DMS79 (cell line): ENCODE results near the gene TTC27.
"Not testable (repeated sequence)": the region's sequence is repeated elsewhere in the genome, so short reads cannot be mapped to it uniquely, and the experiment has no call there.

ENCODE experiments used
- DNase-seq: peaks from one replicate; lab custom pipeline; 2025; lab: John Stamatoyannopoulos, UW

The TTC27 gene

GRCh38 chr2:32719933-32720716, 92.3 kb downstream of the TTC27 start:
- no peak for DNase-seq

GRCh38 chr2:32720771-32721170, 92.9 kb downstream of the TTC27 start:
- DNase-seq = no peak

GRCh38 chr2:32721376-32721775, 93.5 kb downstream of the TTC27 start:
- DNase-seq = no peak

GRCh38 chr2:32723467-32724079, 95.7 kb downstream of the TTC27 start:
- no peak for DNase-seq

- DNase-seq = not testable (repeated sequence)
Observed at GRCh38 chr2:32726678-32727077, 98.8 kb downstream of the TTC27 start.

- no peak for DNase-seq
Observed at GRCh38 chr2:32727157-32727556, 99.3 kb downstream of the TTC27 start.

GRCh38 chr2:32730958-32731357, 103.1 kb downstream of the TTC27 start:
- DNase-seq = not testable (repeated sequence)

GRCh38 chr2:32732120-32732519, 104.3 kb downstream of the TTC27 start:
- no peak for DNase-seq

GRCh38 chr2:32732912-32733472, 105.1 kb downstream of the TTC27 start:
- DNase-seq = no peak

- no peak for DNase-seq
Observed at GRCh38 chr2:32735348-32735747, 107.5 kb downstream of the TTC27 start.

- no peak for DNase-seq
Observed at GRCh38 chr2:32738939-32739338, 111.1 kb downstream of the TTC27 start.

- no peak for DNase-seq
Observed at GRCh38 chr2:32739664-32740063, 111.8 kb downstream of the TTC27 start.

- no peak for DNase-seq
Observed at GRCh38 chr2:32741575-32741974, 113.7 kb downstream of the TTC27 start.

- no peak for DNase-seq
Observed at GRCh38 chr2:32742376-32742775, 114.5 kb downstream of the TTC27 start.

GRCh38 chr2:32743480-32744236, 115.8 kb downstream of the TTC27 start:
- no peak for DNase-seq

GRCh38 chr2:32745191-32745590, 117.3 kb downstream of the TTC27 start:
- no peak for DNase-seq

GRCh38 chr2:32745675-32746074, 117.8 kb downstream of the TTC27 start:
- DNase-seq = no peak

GRCh38 chr2:32746669-32747068, 118.8 kb downstream of the TTC27 start:
- no peak for DNase-seq

GRCh38 chr2:32748158-32748557, 120.3 kb downstream of the TTC27 start:
- no peak for DNase-seq

- no peak for DNase-seq
Observed at GRCh38 chr2:32750880-32751279, 123.0 kb downstream of the TTC27 start.

- no peak for DNase-seq
Observed at GRCh38 chr2:32752205-32752604, 124.4 kb downstream of the TTC27 start.

- no peak for DNase-seq
Observed at GRCh38 chr2:32752952-32753351, 125.1 kb downstream of the TTC27 start.

- DNase-seq = not testable (repeated sequence)
Observed at GRCh38 chr2:32754676-32755075, 126.8 kb downstream of the TTC27 start.
